Esophagus squamous epithelium (tissue), 4 donors: Measurements from ENCODE around the gene NCOA1.

Experiments used
- POLR2A ChIP-seq, 4 donors: fragments of 450-650 bp; IDR thresholded peaks; one replicate each; pipeline ENCODE4 v1.6.1; 2017; ENCODE audit warnings: antibody characterized with exemption in 4 of 4, mild to moderate bottlenecking in 4 of 4, moderate library complexity in 3 of 4
- TF ChIP-seq, protein P1 (sequence below), 6 experiments: fragments of 450-650 bp in 4 of 6; fragments of 200-600 bp in 2 of 6; sonication (generic) in 2 of 6; IDR thresholded peaks; one replicate each; pipeline ENCODE4 v1.5.1; 2016 to 2019; ENCODE audit warnings: antibody characterized with exemption in 6 of 6, mild to moderate bottlenecking in 4 of 6, moderate library complexity in 4 of 6

DNA sequence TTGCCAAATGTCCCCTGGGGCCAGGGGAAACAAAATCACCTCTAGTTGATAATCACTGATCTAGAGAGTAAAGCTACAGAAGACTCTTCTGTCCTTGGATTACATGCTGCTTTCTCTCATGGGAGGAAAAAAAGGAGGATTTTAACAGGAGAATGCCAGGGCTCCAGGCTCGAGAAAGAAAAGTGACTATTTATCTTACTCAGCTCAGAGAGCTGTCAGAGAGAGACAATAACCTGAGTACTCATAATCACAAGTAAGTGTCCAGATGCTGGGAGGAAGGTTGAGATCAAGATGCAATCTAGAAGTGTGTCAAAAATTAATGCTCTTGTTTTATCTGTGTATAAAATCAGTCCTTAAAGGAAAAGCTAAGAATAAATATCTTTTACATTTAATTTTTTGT, 168.8 kb downstream of the NCOA1 start:
- TF ChIP-seq, protein P1, sequence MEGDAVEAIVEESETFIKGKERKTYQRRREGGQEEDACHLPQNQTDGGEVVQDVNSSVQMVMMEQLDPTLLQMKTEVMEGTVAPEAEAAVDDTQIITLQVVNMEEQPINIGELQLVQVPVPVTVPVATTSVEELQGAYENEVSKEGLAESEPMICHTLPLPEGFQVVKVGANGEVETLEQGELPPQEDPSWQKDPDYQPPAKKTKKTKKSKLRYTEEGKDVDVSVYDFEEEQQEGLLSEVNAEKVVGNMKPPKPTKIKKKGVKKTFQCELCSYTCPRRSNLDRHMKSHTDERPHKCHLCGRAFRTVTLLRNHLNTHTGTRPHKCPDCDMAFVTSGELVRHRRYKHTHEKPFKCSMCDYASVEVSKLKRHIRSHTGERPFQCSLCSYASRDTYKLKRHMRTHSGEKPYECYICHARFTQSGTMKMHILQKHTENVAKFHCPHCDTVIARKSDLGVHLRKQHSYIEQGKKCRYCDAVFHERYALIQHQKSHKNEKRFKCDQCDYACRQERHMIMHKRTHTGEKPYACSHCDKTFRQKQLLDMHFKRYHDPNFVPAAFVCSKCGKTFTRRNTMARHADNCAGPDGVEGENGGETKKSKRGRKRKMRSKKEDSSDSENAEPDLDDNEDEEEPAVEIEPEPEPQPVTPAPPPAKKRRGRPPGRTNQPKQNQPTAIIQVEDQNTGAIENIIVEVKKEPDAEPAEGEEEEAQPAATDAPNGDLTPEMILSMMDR (IDR thresholded peaks at IDR 0.05): no peak
- no peak for TF ChIP-seq POLR2A (IDR thresholded peaks at IDR 0.05)
